MM.1S (cell line): ENCODE data around the gene WDFY3.

Experiments
- CTCF ChIP-seq: fragments of 300-600 bp; sonication (generic); IDR thresholded peaks from 2 replicates; pipeline ENCODE4 v1.5.1; 2016; ENCODE audit warnings: antibody characterized with exemption, low read length, mixed read lengths
- EZH2 ChIP-seq: fragments of 300-600 bp; sonication (generic); optimal IDR thresholded peaks from 2 replicates; pipeline ENCODE3; 2017; ENCODE audit warnings: low read depth, mild to moderate bottlenecking, antibody characterized with exemption, low read length, mixed read lengths
- EZH2phosphoT487 ChIP-seq: fragments of 300-600 bp; sonication (generic); IDR thresholded peaks from 2 replicates; pipeline ENCODE4 v1.6.1; 2018; ENCODE audit warnings: antibody characterized with exemption, low read length

GRCh38 chr4:84894621-84895020 lies 71.9 kb downstream of the WDFY3 start:
- TF ChIP-seq CTCF (no peak), EZH2 (no peak), EZH2phosphoT487 (no peak)
